HEK293 (cell line): ENCODE results near the gene CD93.
A peak's percentile ranks its signal among the peaks of the same experiment; 100 is the strongest.

Experiments used
- BCL11A ChIP-seq: fragments of 450-650 bp; formaldehyde crosslinking; IDR thresholded peaks from 2 replicates; pipeline ENCODE4 v1.5.1; 2016; ENCODE audit warnings: low read depth, missing biosample characterization, missing genetic modification characterization
- BCL11B ChIP-seq: fragments of 450-650 bp; formaldehyde crosslinking; IDR thresholded peaks from 2 replicates; pipeline ENCODE4 v1.5.1; 2016; ENCODE audit warnings: low read depth, missing biosample characterization, missing genetic modification characterization
- GFI1B ChIP-seq: fragments of 450-650 bp; formaldehyde crosslinking; IDR thresholded peaks from 2 replicates; pipeline ENCODE4 v1.5.1; 2016; ENCODE audit warnings: missing biosample characterization, missing genetic modification characterization
- GLI4 ChIP-seq: fragments of 450-650 bp; formaldehyde crosslinking; IDR thresholded peaks from 2 replicates; pipeline ENCODE4 v1.5.1; 2016; ENCODE audit warnings: missing biosample characterization, missing genetic modification characterization
- HOXA7 ChIP-seq: sonication (generic); formaldehyde crosslinking; IDR thresholded peaks from 2 replicates; pipeline ENCODE4 v1.8.1; 2022; ENCODE audit warnings: missing genetic modification reagents, borderline replicate concordance
- MZF1 ChIP-seq: fragments of 450-650 bp; formaldehyde crosslinking; IDR thresholded peaks from 2 replicates; pipeline ENCODE4 v1.5.1; 2017; ENCODE audit warnings: missing biosample characterization, missing genetic modification characterization, borderline replicate concordance
- YY2 ChIP-seq: fragments of 450-650 bp; formaldehyde crosslinking; IDR thresholded peaks from 2 replicates; pipeline ENCODE4 v1.5.1; 2016; ENCODE audit warnings: missing biosample characterization, missing genetic modification characterization
- ZBTB20 ChIP-seq: fragments of 450-650 bp; formaldehyde crosslinking; IDR thresholded peaks from 2 replicates; pipeline ENCODE4 v1.5.1; 2016; ENCODE audit warnings: missing biosample characterization, missing genetic modification characterization
- ZBTB21 ChIP-seq: fragments of 450-650 bp; formaldehyde crosslinking; IDR thresholded peaks from 2 replicates; pipeline ENCODE4 v1.5.1; 2017; ENCODE audit warnings: missing biosample characterization, missing genetic modification characterization
- ZBTB48 ChIP-seq: fragments of 450-650 bp; formaldehyde crosslinking; IDR thresholded peaks from 2 replicates; pipeline ENCODE4 v1.5.1; 2016; ENCODE audit warnings: missing biosample characterization, missing genetic modification characterization
- ZFP3 ChIP-seq: fragments of 450-650 bp; formaldehyde crosslinking; IDR thresholded peaks from 2 replicates; pipeline ENCODE4 v1.5.1; 2016; ENCODE audit warnings: low read depth, missing biosample characterization, missing genetic modification characterization
- ZNF10 ChIP-seq: fragments of 450-650 bp; formaldehyde crosslinking; IDR thresholded peaks from 2 replicates; pipeline ENCODE4 v1.5.1; 2017; ENCODE audit warnings: missing biosample characterization, missing genetic modification characterization
- ZNF133 ChIP-seq: fragments of 450-650 bp; formaldehyde crosslinking; IDR thresholded peaks from 2 replicates; pipeline ENCODE4 v1.5.1; 2016; ENCODE audit warnings: missing biosample characterization, missing genetic modification characterization
- ZNF175 ChIP-seq: fragments of 450-650 bp; formaldehyde crosslinking; IDR thresholded peaks from 2 replicates; pipeline ENCODE4 v1.5.1; 2016; ENCODE audit warnings: missing biosample characterization, missing genetic modification characterization
- ZNF19 ChIP-seq: fragments of 450-650 bp; formaldehyde crosslinking; IDR thresholded peaks from 2 replicates; pipeline ENCODE4; 2016; ENCODE audit warnings: missing biosample characterization, missing genetic modification characterization, low read depth
- ZNF223 ChIP-seq: fragments of 450-650 bp; formaldehyde crosslinking; IDR thresholded peaks from 2 replicates; pipeline ENCODE4 v1.5.1; 2016; ENCODE audit warnings: missing biosample characterization, missing genetic modification characterization
- ZNF266 ChIP-seq: fragments of 450-650 bp; formaldehyde crosslinking; IDR thresholded peaks from 2 replicates; pipeline ENCODE4 v1.5.1; 2016; ENCODE audit warnings: missing biosample characterization, missing genetic modification characterization, low read depth
- ZNF335 ChIP-seq: fragments of 450-650 bp; formaldehyde crosslinking; conservative IDR thresholded peaks from 2 replicates; pipeline ENCODE4 v1.5.1; 2016; ENCODE audit warnings: missing biosample characterization, missing genetic modification characterization
- ZNF416 ChIP-seq: fragments of 450-650 bp; formaldehyde crosslinking; IDR thresholded peaks from 2 replicates; pipeline ENCODE4 v1.5.1; 2016; ENCODE audit warnings: missing biosample characterization, missing genetic modification characterization
- ZNF529 ChIP-seq: fragments of 450-650 bp; formaldehyde crosslinking; IDR thresholded peaks from 2 replicates; pipeline ENCODE4 v1.5.1; 2017; ENCODE audit warnings: missing genetic modification characterization, missing biosample characterization; ENCODE audit not compliant: insufficient replicate concordance
- ZNF549 ChIP-seq: fragments of 450-650 bp; IDR thresholded peaks from 2 replicates; pipeline ENCODE4 v1.5.1; 2018; ENCODE audit warnings: missing biosample characterization, missing genetic modification characterization, mild to moderate bottlenecking, inconsistent platforms, moderate library complexity
- ZNF596 ChIP-seq: fragments of 450-650 bp; IDR thresholded peaks from 2 replicates; pipeline ENCODE4 v1.5.0; 2018; ENCODE audit warnings: missing biosample characterization, mild to moderate bottlenecking, missing genetic modification characterization, moderate library complexity
- ZNF610 ChIP-seq: fragments of 450-650 bp; formaldehyde crosslinking; IDR thresholded peaks from 2 replicates; pipeline ENCODE4 v1.5.1; 2016; ENCODE audit warnings: missing biosample characterization, missing genetic modification characterization, borderline replicate concordance
- ZNF621 ChIP-seq: fragments of 450-650 bp; formaldehyde crosslinking; IDR thresholded peaks from 2 replicates; pipeline ENCODE4 v1.5.1; 2017; ENCODE audit warnings: missing biosample characterization, missing genetic modification characterization
- ZNF624 ChIP-seq: fragments of 450-650 bp; formaldehyde crosslinking; IDR thresholded peaks from 2 replicates; pipeline ENCODE4 v1.5.1; 2017; ENCODE audit warnings: missing biosample characterization, missing genetic modification characterization
- ZNF626 ChIP-seq: fragments of 450-650 bp; sonication (Bioruptor Pico); formaldehyde crosslinking; IDR thresholded peaks from 2 replicates; pipeline ENCODE4 v1.5.1; 2018; ENCODE audit warnings: missing biosample characterization, missing genetic modification characterization, inconsistent platforms
- ZNF658 ChIP-seq: fragments of 450-650 bp; formaldehyde crosslinking; IDR thresholded peaks from 2 replicates; pipeline ENCODE4; 2016; ENCODE audit warnings: missing biosample characterization, missing genetic modification characterization
- ZNF707 ChIP-seq: fragments of 450-650 bp; formaldehyde crosslinking; IDR thresholded peaks from 2 replicates; pipeline ENCODE4 v1.5.1; 2016; ENCODE audit warnings: missing biosample characterization, missing genetic modification characterization
- ZNF76 ChIP-seq: fragments of 450-650 bp; formaldehyde crosslinking; IDR thresholded peaks from 2 replicates; pipeline ENCODE4; 2016; ENCODE audit warnings: low read depth, missing biosample characterization, missing genetic modification characterization, borderline replicate concordance
- ZXDB ChIP-seq: fragments of 450-650 bp; formaldehyde crosslinking; IDR thresholded peaks from 2 replicates; pipeline ENCODE4 v1.5.1; 2016; ENCODE audit warnings: missing biosample characterization, missing genetic modification characterization
- TF ChIP-seq, protein P1 (sequence below): fragments of 450-650 bp; formaldehyde crosslinking; IDR thresholded peaks from 2 replicates; pipeline ENCODE4 v1.5.1; 2016; ENCODE audit warnings: missing biosample characterization, missing genetic modification characterization, low read depth
- TF ChIP-seq, protein P2 (sequence below): fragments of 450-650 bp; formaldehyde crosslinking; IDR thresholded peaks from 2 replicates; pipeline ENCODE4 v1.5.1; 2016; ENCODE audit warnings: missing biosample characterization, missing genetic modification characterization
- TF ChIP-seq, protein P3 (sequence below): fragments of 450-650 bp; IDR thresholded peaks from 2 replicates; pipeline ENCODE4 v1.5.1; 2018; ENCODE audit warnings: missing biosample characterization, mild to moderate bottlenecking, missing genetic modification characterization
- TF ChIP-seq, protein P4 (sequence below): fragments of 450-650 bp; formaldehyde crosslinking; IDR thresholded peaks from 2 replicates; pipeline ENCODE4 v1.5.1; 2016; ENCODE audit warnings: missing biosample characterization, missing genetic modification characterization
- TF ChIP-seq, protein P5 (sequence below): fragments of 450-650 bp; formaldehyde crosslinking; IDR thresholded peaks from 2 replicates; pipeline ENCODE4 v1.5.1; 2017; ENCODE audit warnings: missing biosample characterization, missing genetic modification characterization

CD93 gene

DNA sequence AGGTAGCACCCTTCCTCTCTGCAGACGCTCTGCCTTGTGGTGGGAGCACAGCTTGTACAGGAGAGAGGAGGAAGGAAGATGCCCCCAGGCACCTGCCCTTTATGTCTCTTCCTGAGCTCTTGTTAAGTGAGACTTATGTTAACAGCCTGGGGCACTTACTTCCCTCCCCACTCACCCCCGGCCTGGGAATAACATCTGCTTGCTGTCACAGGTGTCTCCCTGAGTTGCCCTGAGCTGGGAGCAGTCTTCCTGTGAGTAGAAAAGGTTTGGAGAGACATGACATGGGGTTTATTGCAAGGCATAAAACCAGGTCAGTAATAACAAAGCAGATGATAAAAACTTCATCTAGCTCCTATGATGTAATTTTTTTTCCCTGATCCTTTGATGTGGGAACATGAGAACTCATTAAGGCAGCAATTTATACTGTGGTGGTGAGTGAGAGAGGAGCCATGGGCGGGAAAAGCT is 49.1 kb downstream of the CD93 start (continued):
- TF ChIP-seq ZNF596: peak; percentile 49; the same call in 1 of the 2 replicates
- TF ChIP-seq ZNF266 (tag by site-specific recombination): no peak
- no peak for TF ChIP-seq ZNF223 (tag by site-specific recombination)
- no peak for TF ChIP-seq ZNF621 (tag by site-specific recombination)
- no peak for TF ChIP-seq MZF1 (tag by site-specific recombination)
- TF ChIP-seq ZNF610 (tag by site-specific recombination): 0 out of 2 replicates have a peak, but pooled peaks have one; percentile 36
- 0 out of 2 replicates have a peak, but pooled peaks have one; percentile 19 for TF ChIP-seq GFI1B (tag by site-specific recombination)
- TF ChIP-seq ZNF76 (tag by site-specific recombination): no peak
- TF ChIP-seq ZBTB48 (tag by site-specific recombination): no peak
- no peak for TF ChIP-seq ZNF10 (tag by site-specific recombination)
- peak; percentile 73; the same call in 1 of the 2 replicates for TF ChIP-seq BCL11A
- no peak for TF ChIP-seq ZNF529 (tag by site-specific recombination)
- TF ChIP-seq, protein P1, sequence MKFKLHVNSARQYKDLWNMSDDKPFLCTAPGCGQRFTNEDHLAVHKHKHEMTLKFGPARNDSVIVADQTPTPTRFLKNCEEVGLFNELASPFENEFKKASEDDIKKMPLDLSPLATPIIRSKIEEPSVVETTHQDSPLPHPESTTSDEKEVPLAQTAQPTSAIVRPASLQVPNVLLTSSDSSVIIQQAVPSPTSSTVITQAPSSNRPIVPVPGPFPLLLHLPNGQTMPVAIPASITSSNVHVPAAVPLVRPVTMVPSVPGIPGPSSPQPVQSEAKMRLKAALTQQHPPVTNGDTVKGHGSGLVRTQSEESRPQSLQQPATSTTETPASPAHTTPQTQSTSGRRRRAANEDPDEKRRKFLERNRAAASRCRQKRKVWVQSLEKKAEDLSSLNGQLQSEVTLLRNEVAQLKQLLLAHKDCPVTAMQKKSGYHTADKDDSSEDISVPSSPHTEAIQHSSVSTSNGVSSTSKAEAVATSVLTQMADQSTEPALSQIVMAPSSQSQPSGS (tag by site-specific recombination): peak; percentile 64; the same call in 1 of the 2 replicates
- TF ChIP-seq ZNF624 (tag by site-specific recombination): no peak
- no peak for TF ChIP-seq ZNF626
- TF ChIP-seq ZNF133 (tag by site-specific recombination): no peak
- TF ChIP-seq, protein P2, sequence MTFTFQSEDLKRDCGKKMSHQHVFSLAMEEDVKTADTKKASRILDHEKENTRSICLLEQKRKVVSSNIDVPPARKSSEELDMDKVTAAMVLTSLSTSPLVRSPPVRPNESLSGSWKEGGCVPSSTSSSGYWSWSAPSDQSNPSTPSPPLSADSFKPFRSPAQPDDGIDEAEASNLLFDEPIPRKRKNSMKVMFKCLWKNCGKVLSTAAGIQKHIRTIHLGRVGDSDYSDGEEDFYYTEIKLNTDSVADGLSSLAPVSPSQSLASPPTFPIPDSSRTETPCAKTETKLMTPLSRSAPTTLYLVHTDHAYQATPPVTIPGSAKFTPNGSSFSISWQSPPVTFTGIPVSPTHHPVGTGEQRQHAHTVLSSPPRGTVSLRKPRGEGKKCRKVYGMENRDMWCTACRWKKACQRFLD (tag by site-specific recombination): no peak
- no peak for TF ChIP-seq GLI4 (tag by site-specific recombination)
- TF ChIP-seq ZNF658: no peak
- no peak for TF ChIP-seq ZNF707 (tag by site-specific recombination)
- no peak for TF ChIP-seq ZNF175 (tag by site-specific recombination)
- TF ChIP-seq, protein P3, sequence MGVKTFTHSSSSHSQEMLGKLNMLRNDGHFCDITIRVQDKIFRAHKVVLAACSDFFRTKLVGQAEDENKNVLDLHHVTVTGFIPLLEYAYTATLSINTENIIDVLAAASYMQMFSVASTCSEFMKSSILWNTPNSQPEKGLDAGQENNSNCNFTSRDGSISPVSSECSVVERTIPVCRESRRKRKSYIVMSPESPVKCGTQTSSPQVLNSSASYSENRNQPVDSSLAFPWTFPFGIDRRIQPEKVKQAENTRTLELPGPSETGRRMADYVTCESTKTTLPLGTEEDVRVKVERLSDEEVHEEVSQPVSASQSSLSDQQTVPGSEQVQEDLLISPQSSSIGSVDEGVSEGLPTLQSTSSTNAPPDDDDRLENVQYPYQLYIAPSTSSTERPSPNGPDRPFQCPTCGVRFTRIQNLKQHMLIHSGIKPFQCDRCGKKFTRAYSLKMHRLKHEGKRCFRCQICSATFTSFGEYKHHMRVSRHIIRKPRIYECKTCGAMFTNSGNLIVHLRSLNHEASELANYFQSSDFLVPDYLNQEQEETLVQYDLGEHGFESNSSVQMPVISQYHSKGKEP (tag by site-specific recombination): 0 out of 2 replicates have a peak, but pooled peaks have one; percentile 36
- TF ChIP-seq, protein P4, sequence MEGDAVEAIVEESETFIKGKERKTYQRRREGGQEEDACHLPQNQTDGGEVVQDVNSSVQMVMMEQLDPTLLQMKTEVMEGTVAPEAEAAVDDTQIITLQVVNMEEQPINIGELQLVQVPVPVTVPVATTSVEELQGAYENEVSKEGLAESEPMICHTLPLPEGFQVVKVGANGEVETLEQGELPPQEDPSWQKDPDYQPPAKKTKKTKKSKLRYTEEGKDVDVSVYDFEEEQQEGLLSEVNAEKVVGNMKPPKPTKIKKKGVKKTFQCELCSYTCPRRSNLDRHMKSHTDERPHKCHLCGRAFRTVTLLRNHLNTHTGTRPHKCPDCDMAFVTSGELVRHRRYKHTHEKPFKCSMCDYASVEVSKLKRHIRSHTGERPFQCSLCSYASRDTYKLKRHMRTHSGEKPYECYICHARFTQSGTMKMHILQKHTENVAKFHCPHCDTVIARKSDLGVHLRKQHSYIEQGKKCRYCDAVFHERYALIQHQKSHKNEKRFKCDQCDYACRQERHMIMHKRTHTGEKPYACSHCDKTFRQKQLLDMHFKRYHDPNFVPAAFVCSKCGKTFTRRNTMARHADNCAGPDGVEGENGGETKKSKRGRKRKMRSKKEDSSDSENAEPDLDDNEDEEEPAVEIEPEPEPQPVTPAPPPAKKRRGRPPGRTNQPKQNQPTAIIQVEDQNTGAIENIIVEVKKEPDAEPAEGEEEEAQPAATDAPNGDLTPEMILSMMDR (tag by site-specific recombination): no peak
- TF ChIP-seq, protein P5, sequence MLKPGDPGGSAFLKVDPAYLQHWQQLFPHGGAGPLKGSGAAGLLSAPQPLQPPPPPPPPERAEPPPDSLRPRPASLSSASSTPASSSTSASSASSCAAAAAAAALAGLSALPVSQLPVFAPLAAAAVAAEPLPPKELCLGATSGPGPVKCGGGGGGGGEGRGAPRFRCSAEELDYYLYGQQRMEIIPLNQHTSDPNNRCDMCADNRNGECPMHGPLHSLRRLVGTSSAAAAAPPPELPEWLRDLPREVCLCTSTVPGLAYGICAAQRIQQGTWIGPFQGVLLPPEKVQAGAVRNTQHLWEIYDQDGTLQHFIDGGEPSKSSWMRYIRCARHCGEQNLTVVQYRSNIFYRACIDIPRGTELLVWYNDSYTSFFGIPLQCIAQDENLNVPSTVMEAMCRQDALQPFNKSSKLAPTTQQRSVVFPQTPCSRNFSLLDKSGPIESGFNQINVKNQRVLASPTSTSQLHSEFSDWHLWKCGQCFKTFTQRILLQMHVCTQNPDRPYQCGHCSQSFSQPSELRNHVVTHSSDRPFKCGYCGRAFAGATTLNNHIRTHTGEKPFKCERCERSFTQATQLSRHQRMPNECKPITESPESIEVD: peak; percentile 96
- no peak for TF ChIP-seq ZNF19 (tag by site-specific recombination)
- TF ChIP-seq YY2 (tag by site-specific recombination): no peak
- TF ChIP-seq ZNF549 (tag by site-specific recombination): no peak
- TF ChIP-seq ZBTB21: no peak
- no peak for TF ChIP-seq ZNF416 (tag by site-specific recombination)
- TF ChIP-seq ZFP3 (tag by site-specific recombination): no peak
- no peak for TF ChIP-seq ZBTB20 (tag by site-specific recombination)
- TF ChIP-seq ZNF335 (tag by site-specific recombination): peak; percentile 39
- TF ChIP-seq ZXDB (tag by site-specific recombination): peak; percentile 46; the same call in 1 of the 2 replicates
- no peak for TF ChIP-seq BCL11B
- TF ChIP-seq HOXA7: no peak
